Esophagus squamous epithelium (tissue), 5 donors: ENCODE measurements around the gene KDELR3. TPM values are rescaled to one million over a fixed set of nuclear protein-coding genes. Genes with fewer than 3 reads are reported as not detected.

ENCODE experiments used
- DNase-seq: peaks from one replicate; lab custom pipeline; 2025; lab: John Stamatoyannopoulos, UW
- H3K27ac ChIP-seq, 4 donors: fragments of 200-600 bp; sonication (generic); one replicate each; pipeline ENCODE4 v1.5.1; 2016 to 2019; ENCODE audit warnings: mild to moderate bottlenecking in 1 of 4
- H3K27me3 ChIP-seq, 4 donors: fragments of 200-600 bp; sonication (generic); 1 replicate in 3 of 4; 2 replicates in 1 of 4; pipeline versions ENCODE4 v1.5.1 to v1.6.0; 2017 to 2021; ENCODE audit warnings: antibody characterized with exemption in 1 of 4
- H3K36me3 ChIP-seq, 3 donors: fragments of 200-600 bp; sonication (generic); one replicate each; pipeline ENCODE4 v1.5.1; 2016 to 2019
- H3K4me1 ChIP-seq, 3 donors: fragments of 200-600 bp; sonication (generic); one replicate each; pipeline ENCODE4 v1.5.1; 2017 to 2019
- H3K4me3 ChIP-seq, 4 donors: fragments of 200-600 bp; sonication (generic); 1 replicate in 3 of 4; 2 replicates in 1 of 4; pipeline ENCODE4 v1.5.1; 2016 to 2019; ENCODE audit warnings: mild to moderate bottlenecking in 2 of 4, moderate library complexity in 1 of 4
- H3K9me3 ChIP-seq, 3 donors: fragments of 200-600 bp; sonication (generic); one replicate each; pipeline ENCODE4 v1.5.1; 2016 to 2019
- CTCF ChIP-seq, 6 experiments: fragments of 450-650 bp in 4 of 6; fragments of 200-600 bp in 2 of 6; sonication (generic) in 2 of 6; IDR thresholded peaks; one replicate each; pipeline ENCODE4 v1.5.1; 2016 to 2019; ENCODE audit warnings: antibody characterized with exemption in 6 of 6, mild to moderate bottlenecking in 4 of 6, moderate library complexity in 4 of 6
- POLR2A ChIP-seq, 4 donors: fragments of 450-650 bp; IDR thresholded peaks; one replicate each; pipeline ENCODE4 v1.6.1; 2017; ENCODE audit warnings: antibody characterized with exemption in 4 of 4, mild to moderate bottlenecking in 4 of 4, moderate library complexity in 3 of 4
- WGBS, 2 donors: methylation state at CpG; one replicate each; pipeline ENCODE4 v1.1.5; 2018; 5-methylcytosine and 5-hydroxymethylcytosine counted together
- intact Hi-C: fragments of 100-400 bp; cut with DNase I; formaldehyde crosslinking; loops from one replicate; pipeline ENCODE4 v1.15.0; 2022
- total RNA-seq, 4 donors: library from RNA; depleted of rRNA; stranded (reverse); fragments of >200 nt; gene quantifications; one replicate each; pipeline ENCODE4 v1.1.0, GENCODE V29; 2016
- donor health status: DM: yes; HTN: yes; CAD: no.

The KDELR3 gene
- total RNA-seq, 4 donors from 2014 or later: 1.1 to 9.6 (median 1.9) TPM

- Histone ChIP-seq H3K4me1 (peaks cover 0 to 2% (median 0%) of the 10 kb centered on the region in 3 donors), H3K9me3 (no peaks in the 10 kb centered on the region), H3K36me3 (peaks cover 18 to 87% (median 52%) of the 10 kb centered on the region in 3 donors), H3K4me3 (no peak overlapping the region), H3K27me3 (no peaks in the 10 kb centered on the region), H3K27ac (no peak overlapping the region)
- DNase-seq: no peak
- WGBS, 2 donors: 87 to 94% methylated on average over 6 of the region's 6 CpGs
- intact Hi-C loops: no loop called here
- TF ChIP-seq POLR2A (IDR thresholded peaks at IDR 0.05) (no peak), CTCF (IDR thresholded peaks at IDR 0.05) (no peak)
Measured at GRCh38 chr22:38482662-38483308, 14.9 kb downstream of the KDELR3 start.

- 54 to 94% methylated on average over 1 of the region's 1 CpG for WGBS, 2 donors
- peaks cover 33 to 100% (median 66%) of the 10 kb centered on the region in 3 donors for H3K36me3 ChIP-seq
- no peak for TF ChIP-seq POLR2A (IDR thresholded peaks at IDR 0.05)
- no peak for TF ChIP-seq CTCF (IDR thresholded peaks at IDR 0.05)
Measured at GRCh38 chr22:38484244-38484643, 16.3 kb downstream of the KDELR3 start.

GRCh38 chr22:38485783-38486182 lies 17.9 kb downstream of the KDELR3 start:
- TF ChIP-seq POLR2A (IDR thresholded peaks at IDR 0.05): no peak
- TF ChIP-seq CTCF (IDR thresholded peaks at IDR 0.05): no peak
- DNase-seq: no peak
- intact Hi-C loops: no loop called here
- peaks cover 45 to 100% (median 76%) of the 10 kb centered on the region in 3 donors for H3K36me3 ChIP-seq
- peaks cover 0 to 12% (median 4%) of the 10 kb centered on the region in 3 donors for H3K4me1 ChIP-seq
- no peaks in the 10 kb centered on the region for H3K27me3 ChIP-seq
- no peak overlapping the region for H3K27ac ChIP-seq
- WGBS, 2 donors: 62 to 73% methylated on average over 5 of the region's 5 CpGs
- H3K9me3 ChIP-seq: no peaks in the 10 kb centered on the region
- no peak overlapping the region for H3K4me3 ChIP-seq

More at GRCh38 chr22:38484244-38484643, 16.3 kb downstream of the KDELR3 start:
- no peaks in the 10 kb centered on the region for H3K27me3 ChIP-seq
- H3K4me1 ChIP-seq: peaks cover 0 to 4% (median 3%) of the 10 kb centered on the region in 3 donors
- DNase-seq: no peak
- no peaks in the 10 kb centered on the region for H3K9me3 ChIP-seq
- no peak overlapping the region for H3K27ac ChIP-seq
- H3K4me3 ChIP-seq: no peak overlapping the region
- intact Hi-C loops: no loop called here

GRCh38 chr22:38487946-38488345 lies 20.1 kb downstream of the KDELR3 start:
- DNase-seq: no peak
- WGBS, 2 donors: 62 to 69% methylated on average over 3 to 6 of the region's 6 CpGs
- no peak overlapping the region for H3K27ac ChIP-seq
- no peak overlapping the region for H3K4me3 ChIP-seq
- peaks cover 46 to 100% (median 82%) of the 10 kb centered on the region in 3 donors for H3K36me3 ChIP-seq
- H3K27me3 ChIP-seq: no peaks in the 10 kb centered on the region
- intact Hi-C loops: no loop called here
- TF ChIP-seq CTCF (IDR thresholded peaks at IDR 0.05): no peak
- TF ChIP-seq POLR2A (IDR thresholded peaks at IDR 0.05): no peak
- no peaks in the 10 kb centered on the region for H3K9me3 ChIP-seq
- peaks cover 0 to 30% (median 4%) of the 10 kb centered on the region in 3 donors for H3K4me1 ChIP-seq

GRCh38 chr22:38489142-38489541 lies 21.2 kb downstream of the KDELR3 start:
- no peak for DNase-seq
- Histone ChIP-seq H3K27ac (no peak overlapping the region), H3K27me3 (no peaks in the 10 kb centered on the region), H3K4me3 (no peak overlapping the region), H3K36me3 (peaks cover 40 to 100% (median 81%) of the 10 kb centered on the region in 3 donors), H3K4me1 (peaks cover 0 to 35% (median 4%) of the 10 kb centered on the region in 3 donors), H3K9me3 (no peaks in the 10 kb centered on the region)
- intact Hi-C loops: no loop called here
- WGBS, 2 donors: 91 to 92% methylated on average over 14 to 17 of the region's 17 CpGs
- TF ChIP-seq POLR2A (IDR thresholded peaks at IDR 0.05) (no peak), CTCF (IDR thresholded peaks at IDR 0.05) (no peak)
